Measurements from ENCODE around the gene ASIC2.

ASIC2 gene

DNA sequence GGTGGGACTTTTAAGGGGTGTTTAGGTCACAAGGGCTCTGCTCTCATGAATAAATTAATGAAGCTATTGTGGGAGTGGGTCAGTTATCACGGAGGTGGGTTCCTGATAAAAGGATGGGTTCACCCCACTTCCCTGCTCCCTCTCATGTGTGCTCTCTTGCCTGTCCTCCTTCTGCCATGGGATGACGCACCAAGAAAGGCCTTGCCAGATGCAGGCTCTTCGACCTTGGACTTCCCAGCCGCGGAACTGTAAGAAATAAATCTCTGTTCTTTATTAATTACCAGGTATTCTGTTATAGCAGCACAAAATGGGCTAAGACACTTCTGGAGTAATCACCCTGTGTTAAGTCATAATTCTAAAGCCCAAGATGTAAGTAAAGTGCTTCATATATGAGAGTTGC, 141.5 kb downstream of the ASIC2 start:
- no peak overlapping the region for H3K27ac ChIP-seq
- TF ChIP-seq, protein P1, sequence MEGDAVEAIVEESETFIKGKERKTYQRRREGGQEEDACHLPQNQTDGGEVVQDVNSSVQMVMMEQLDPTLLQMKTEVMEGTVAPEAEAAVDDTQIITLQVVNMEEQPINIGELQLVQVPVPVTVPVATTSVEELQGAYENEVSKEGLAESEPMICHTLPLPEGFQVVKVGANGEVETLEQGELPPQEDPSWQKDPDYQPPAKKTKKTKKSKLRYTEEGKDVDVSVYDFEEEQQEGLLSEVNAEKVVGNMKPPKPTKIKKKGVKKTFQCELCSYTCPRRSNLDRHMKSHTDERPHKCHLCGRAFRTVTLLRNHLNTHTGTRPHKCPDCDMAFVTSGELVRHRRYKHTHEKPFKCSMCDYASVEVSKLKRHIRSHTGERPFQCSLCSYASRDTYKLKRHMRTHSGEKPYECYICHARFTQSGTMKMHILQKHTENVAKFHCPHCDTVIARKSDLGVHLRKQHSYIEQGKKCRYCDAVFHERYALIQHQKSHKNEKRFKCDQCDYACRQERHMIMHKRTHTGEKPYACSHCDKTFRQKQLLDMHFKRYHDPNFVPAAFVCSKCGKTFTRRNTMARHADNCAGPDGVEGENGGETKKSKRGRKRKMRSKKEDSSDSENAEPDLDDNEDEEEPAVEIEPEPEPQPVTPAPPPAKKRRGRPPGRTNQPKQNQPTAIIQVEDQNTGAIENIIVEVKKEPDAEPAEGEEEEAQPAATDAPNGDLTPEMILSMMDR (conservative IDR thresholded peaks at IDR 0.05) = no peak

DNA sequence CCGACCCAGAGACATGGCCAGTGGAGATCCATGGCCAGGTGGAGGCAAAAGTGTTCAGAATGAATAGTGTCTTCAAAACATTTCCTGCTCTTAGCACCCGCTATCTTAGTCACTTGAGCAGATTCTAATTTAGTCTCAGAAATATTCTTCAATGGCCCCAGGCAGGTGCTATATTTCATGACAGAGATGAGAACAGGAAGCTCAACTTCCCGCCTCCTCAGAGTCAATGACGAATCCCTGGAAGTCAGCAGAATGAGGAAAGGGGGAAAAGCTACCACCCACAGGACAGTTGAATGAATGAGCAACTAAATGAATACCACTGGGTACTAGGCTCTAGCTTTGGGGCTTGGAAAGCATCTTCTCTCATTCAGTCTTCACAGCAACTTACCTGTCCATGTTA, 147.2 kb downstream of the ASIC2 start:
- TF ChIP-seq, protein P1 (conservative IDR thresholded peaks at IDR 0.05) = no peak
- H3K27ac ChIP-seq = no peak overlapping the region

- no peak overlapping the region for H3K27ac ChIP-seq
- TF ChIP-seq, protein P1 (conservative IDR thresholded peaks at IDR 0.05) = no peak
These were observed 148.3 kb downstream of the ASIC2 start for GRCh38 chr17:33144837-33145236.

- TF ChIP-seq, protein P1 (conservative IDR thresholded peaks at IDR 0.05) = no peak
- no peak overlapping the region for H3K27ac ChIP-seq
These were observed 150.3 kb downstream of the ASIC2 start for GRCh38 chr17:33142705-33143299.

- TF ChIP-seq, protein P1 (conservative IDR thresholded peaks at IDR 0.05) = no peak
- H3K27ac ChIP-seq = no peak overlapping the region
These were observed 152.5 kb downstream of the ASIC2 start for GRCh38 chr17:33140413-33141099.

DNA sequence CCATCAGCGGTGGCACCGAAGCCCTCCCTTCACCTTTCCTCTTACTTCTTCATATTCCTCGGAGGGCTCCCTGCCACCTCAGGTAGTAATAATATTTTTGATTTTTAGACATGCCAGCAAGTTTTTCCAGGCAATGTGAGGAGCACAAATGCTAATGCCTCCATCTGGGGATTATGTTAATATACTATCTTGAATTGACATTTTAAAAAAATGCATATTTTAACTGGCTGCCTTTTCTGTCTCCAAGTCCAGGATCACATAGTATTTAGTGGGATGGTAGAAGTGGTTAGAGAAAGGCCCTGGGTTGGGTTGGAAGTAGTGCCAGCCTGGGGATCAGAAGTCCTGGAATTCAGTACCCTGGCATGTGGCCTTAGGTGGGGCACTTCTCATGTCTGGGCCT, 154.5 kb downstream of the ASIC2 start:
- no peak overlapping the region for H3K27ac ChIP-seq
- TF ChIP-seq, protein P1 (conservative IDR thresholded peaks at IDR 0.05) = no peak

GRCh38 chr17:33137426-33137825, 155.7 kb downstream of the ASIC2 start:
- TF ChIP-seq, protein P1 (conservative IDR thresholded peaks at IDR 0.05) = no peak
- no peak overlapping the region for H3K27ac ChIP-seq
